Thyroid gland (tissue), 4 donors: Measurements from ENCODE around the gene MIXL1. TPM values are rescaled to one million over a fixed set of nuclear protein-coding genes. Genes with fewer than 3 reads are reported as not detected.
"Not testable (repeated sequence)": the region's sequence is repeated elsewhere in the genome, so short reads cannot be mapped to it uniquely, and the experiment has no call there.

Experiments
- DNase-seq, 2 donors: peaks; one replicate each; pipeline ENCODE4 v3.0.0-alpha.2; 2019
- H3K27ac ChIP-seq, 3 donors: fragments of 200-600 bp; sonication (generic); 1 replicate in 2 of 3; 2 replicates in 1 of 3; pipeline ENCODE4 v1.5.1; 2016 to 2019; ENCODE audit warnings: mild to moderate bottlenecking in 1 of 3, moderate library complexity in 1 of 3
- H3K27me3 ChIP-seq: fragments of 200-600 bp; sonication (generic); one replicate; pipeline ENCODE4 v1.5.1; 2019
- H3K36me3 ChIP-seq, 2 donors: fragments of 200-600 bp; sonication (generic); one replicate each; pipeline ENCODE4 v1.5.1; 2016 to 2019
- H3K4me1 ChIP-seq, 2 donors: fragments of 200-600 bp; sonication (generic); one replicate each; pipeline ENCODE4 v1.5.1; 2017 to 2019
- H3K4me3 ChIP-seq, 3 donors: fragments of 200-600 bp; sonication (generic); replicated peaks in 1 of 3; 1 replicate in 2 of 3; 2 replicates in 1 of 3; pipeline ENCODE4 v1.5.1; 2016; ENCODE audit warnings: mild to moderate bottlenecking in 1 of 3
- H3K9me3 ChIP-seq: fragments of 200-600 bp; sonication (generic); one replicate; pipeline ENCODE4 v1.5.1; 2017
- POLR2A ChIP-seq, 2 donors: fragments of 450-650 bp; IDR thresholded peaks; one replicate each; pipeline ENCODE4 v1.6.1; 2017; ENCODE audit warnings: antibody characterized with exemption in 2 of 2, mild to moderate bottlenecking in 2 of 2, moderate library complexity in 1 of 2
- WGBS, 2 donors: methylation state at CpG; one replicate each; pipeline ENCODE4 v1.1.5; 2017; 5-methylcytosine and 5-hydroxymethylcytosine counted together
- intact Hi-C: fragments of 100-400 bp; cut with DNase I; formaldehyde crosslinking; loops from one replicate; pipeline ENCODE4 v1.15.1; 2023
- total RNA-seq, 4 donors: library from RNA; depleted of rRNA; stranded (reverse); fragments of >200 nt; gene quantifications; one replicate each; pipeline ENCODE4 v1.2.3, GENCODE V29; 2016
- TF ChIP-seq, protein P1 (sequence below), 6 experiments: fragments of 200-600 bp in 3 of 6; fragments of 450-650 bp in 3 of 6; sonication (generic) in 3 of 6; IDR thresholded peaks; one replicate each; pipeline ENCODE4 v1.5.1; 2016 to 2019; ENCODE audit warnings: antibody characterized with exemption in 6 of 6, mild to moderate bottlenecking in 2 of 6, inconsistent platforms in 1 of 6, moderate library complexity in 1 of 6

The MIXL1 gene
- total RNA-seq, 4 donors from 2014 or later: not detected

- H3K27me3 ChIP-seq: no peaks in the 10 kb centered on the region
- TF ChIP-seq, protein P1, sequence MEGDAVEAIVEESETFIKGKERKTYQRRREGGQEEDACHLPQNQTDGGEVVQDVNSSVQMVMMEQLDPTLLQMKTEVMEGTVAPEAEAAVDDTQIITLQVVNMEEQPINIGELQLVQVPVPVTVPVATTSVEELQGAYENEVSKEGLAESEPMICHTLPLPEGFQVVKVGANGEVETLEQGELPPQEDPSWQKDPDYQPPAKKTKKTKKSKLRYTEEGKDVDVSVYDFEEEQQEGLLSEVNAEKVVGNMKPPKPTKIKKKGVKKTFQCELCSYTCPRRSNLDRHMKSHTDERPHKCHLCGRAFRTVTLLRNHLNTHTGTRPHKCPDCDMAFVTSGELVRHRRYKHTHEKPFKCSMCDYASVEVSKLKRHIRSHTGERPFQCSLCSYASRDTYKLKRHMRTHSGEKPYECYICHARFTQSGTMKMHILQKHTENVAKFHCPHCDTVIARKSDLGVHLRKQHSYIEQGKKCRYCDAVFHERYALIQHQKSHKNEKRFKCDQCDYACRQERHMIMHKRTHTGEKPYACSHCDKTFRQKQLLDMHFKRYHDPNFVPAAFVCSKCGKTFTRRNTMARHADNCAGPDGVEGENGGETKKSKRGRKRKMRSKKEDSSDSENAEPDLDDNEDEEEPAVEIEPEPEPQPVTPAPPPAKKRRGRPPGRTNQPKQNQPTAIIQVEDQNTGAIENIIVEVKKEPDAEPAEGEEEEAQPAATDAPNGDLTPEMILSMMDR (IDR thresholded peaks at IDR 0.05): no peak
- no peak for TF ChIP-seq POLR2A (IDR thresholded peaks at IDR 0.05)
- 70 to 73% methylated on average over 2 of the region's 2 CpGs for WGBS, 2 donors
- no peak for DNase-seq
- H3K4me3 ChIP-seq: no peak overlapping the region
- no peaks in the 10 kb centered on the region for H3K9me3 ChIP-seq
- no peak overlapping the region for H3K27ac ChIP-seq
- no peaks in the 10 kb centered on the region for H3K36me3 ChIP-seq
- no peaks in the 10 kb centered on the region for H3K4me1 ChIP-seq
- intact Hi-C loops: no loop called here
Observed at GRCh38 chr1:226199971-226200370, 23.5 kb upstream of the MIXL1 start.

- Histone ChIP-seq H3K4me1 (no peaks in the 10 kb centered on the region), H3K27me3 (no peaks in the 10 kb centered on the region), H3K9me3 (no peaks in the 10 kb centered on the region), H3K27ac (no peak overlapping the region), H3K4me3 (no peak overlapping the region), H3K36me3 (no peaks in the 10 kb centered on the region)
- TF ChIP-seq, protein P1 (IDR thresholded peaks at IDR 0.05): peak in 1 of 6 experiments; percentile 11
- no peak for TF ChIP-seq POLR2A (IDR thresholded peaks at IDR 0.05)
- WGBS, 2 donors: 58 to 69% methylated on average over 5 of the region's 5 CpGs
- intact Hi-C loops: no loop called here
- DNase-seq: no peak
Observed at GRCh38 chr1:226201029-226201593, 22.4 kb upstream of the MIXL1 start.

DNA sequence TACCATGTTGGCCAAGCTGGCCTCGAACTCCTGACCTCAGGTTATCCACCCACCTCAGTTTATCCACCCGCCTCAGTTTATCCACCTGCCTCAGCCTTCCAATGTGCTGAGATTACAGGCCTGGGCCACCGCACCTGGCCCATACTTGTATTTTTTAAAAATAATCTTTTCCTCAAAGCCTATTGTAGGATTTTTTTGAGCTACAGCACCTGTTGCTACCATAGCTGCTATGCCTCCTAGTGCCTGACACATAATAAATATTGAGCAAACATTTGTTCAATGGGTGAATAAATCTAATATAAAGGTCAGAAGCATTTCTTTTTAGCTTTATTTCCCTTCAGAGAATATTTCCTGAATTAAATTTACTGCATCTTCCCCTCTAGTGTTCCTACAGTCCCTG is 21.2 kb upstream of the MIXL1 start:
- Histone ChIP-seq H3K9me3 (no peaks in the 10 kb centered on the region), H3K27ac (no peak overlapping the region), H3K4me1 (no peaks in the 10 kb centered on the region), H3K4me3 (no peak overlapping the region), H3K36me3 (no peaks in the 10 kb centered on the region), H3K27me3 (no peaks in the 10 kb centered on the region)
- intact Hi-C loops: no loop called here
- DNase-seq: no peak
- WGBS, 2 donors: 85 to 97% methylated on average over 3 of the region's 3 CpGs
- TF ChIP-seq POLR2A (IDR thresholded peaks at IDR 0.05): no peak
- TF ChIP-seq, protein P1 (IDR thresholded peaks at IDR 0.05): no peak

DNA sequence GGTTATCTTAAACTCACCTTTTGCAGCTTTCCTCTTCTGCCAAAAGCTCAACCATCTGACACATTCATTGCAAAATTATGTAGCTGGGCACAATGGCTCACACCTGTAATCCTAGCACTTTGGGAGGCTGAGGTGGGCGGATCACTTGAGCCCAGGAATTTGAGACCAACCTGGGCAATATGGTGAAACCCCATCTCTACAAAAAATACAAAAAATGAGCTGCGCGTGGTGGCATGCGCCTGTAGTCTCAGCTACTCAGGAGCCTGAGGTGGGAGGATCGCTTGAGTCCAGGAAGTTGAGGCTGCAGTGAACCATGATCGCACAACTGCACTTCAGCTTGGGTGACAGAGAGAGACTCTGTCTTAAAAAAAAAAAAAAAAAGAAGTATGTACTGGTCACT is 20.8 kb upstream of the MIXL1 start:
- intact Hi-C loops, H3K36me3 ChIP-seq, H3K27me3 ChIP-seq, H3K4me1 ChIP-seq, H3K9me3 ChIP-seq, H3K27ac ChIP-seq, DNase-seq, H3K4me3 ChIP-seq: not testable (repeated sequence)
- 87 to 89% methylated on average over 6 of the region's 6 CpGs for WGBS, 2 donors

DNA sequence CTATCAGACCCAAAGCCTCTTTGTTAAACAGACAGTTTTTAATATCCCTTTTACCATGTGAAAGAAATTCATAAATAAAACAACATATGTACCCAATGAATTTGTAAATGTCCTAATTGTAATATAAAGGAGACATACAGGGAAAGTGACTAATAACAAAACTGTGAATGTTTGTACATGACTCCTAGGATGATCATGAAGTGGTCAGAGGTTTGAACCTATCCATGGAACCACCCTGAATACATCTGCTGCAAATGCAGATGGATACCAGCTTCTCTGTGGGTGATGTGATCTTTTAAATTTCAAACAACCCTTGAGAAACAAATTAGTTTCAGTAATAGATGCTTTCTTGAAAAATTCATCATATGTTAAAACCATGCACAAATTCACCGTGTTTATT is 20.2 kb upstream of the MIXL1 start:
- no peak overlapping the region for H3K4me3 ChIP-seq
- no peak overlapping the region for H3K27ac ChIP-seq
- DNase-seq: no peak
- TF ChIP-seq, protein P1 (IDR thresholded peaks at IDR 0.05): no peak
- TF ChIP-seq POLR2A (IDR thresholded peaks at IDR 0.05): no peak
- H3K36me3 ChIP-seq: no peaks in the 10 kb centered on the region
- H3K4me1 ChIP-seq: no peaks in the 10 kb centered on the region
- H3K9me3 ChIP-seq: no peaks in the 10 kb centered on the region
- intact Hi-C loops: no loop called here
- WGBS, 2 donors: 73 to 88% methylated on average over 1 of the region's 1 CpG
- H3K27me3 ChIP-seq: no peaks in the 10 kb centered on the region

GRCh38 chr1:226203655-226204054 is 19.8 kb upstream of the MIXL1 start:
- 90 to 92% methylated on average over 4 of the region's 4 CpGs for WGBS, 2 donors
- no peak overlapping the region for H3K27ac ChIP-seq
- intact Hi-C loops: no loop called here
- no peak for TF ChIP-seq POLR2A (IDR thresholded peaks at IDR 0.05)
- TF ChIP-seq, protein P1 (IDR thresholded peaks at IDR 0.05): no peak
- H3K4me3 ChIP-seq: no peak overlapping the region
- H3K4me1 ChIP-seq: no peaks in the 10 kb centered on the region
- no peak for DNase-seq
- H3K27me3 ChIP-seq: no peaks in the 10 kb centered on the region
- no peaks in the 10 kb centered on the region for H3K9me3 ChIP-seq
- no peaks in the 10 kb centered on the region for H3K36me3 ChIP-seq
